Activated CD8-positive, alpha-beta memory T cell treated with anti-CD3 and anti-CD28 coated beads for 4 hours (primary cell): Measurements from ENCODE around the gene P2RY6.

Source experiments
- DNase-seq, 2 donors: peaks; one replicate each; pipeline ENCODE4 v3.0.0-alpha.2; 2020; ENCODE audit warnings: low read depth in 2 of 2

P2RY6 gene

DNA sequence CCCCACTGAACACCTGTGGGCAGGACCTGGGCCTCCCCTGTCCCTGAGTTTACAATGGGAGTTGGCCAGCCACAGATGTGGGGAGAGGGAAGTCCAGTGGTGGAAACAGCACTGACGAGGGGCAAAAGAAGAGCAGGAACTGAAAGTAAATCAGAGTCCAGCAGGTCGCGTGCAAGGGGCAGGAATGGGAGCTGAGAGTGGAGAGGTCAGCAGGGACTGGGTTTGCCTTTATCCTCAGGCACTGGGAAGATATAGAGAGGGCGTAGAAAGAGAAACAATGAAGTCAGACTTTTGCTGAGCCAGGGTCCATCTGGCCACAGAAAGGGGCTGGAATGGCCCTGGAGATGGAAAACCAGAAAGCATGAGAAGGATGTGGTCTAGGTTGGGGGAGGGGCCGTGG, 8.5 kb downstream of the P2RY6 start:
- DNase-seq = no peak

GRCh38 chr11:73281201-73281741, 9.1 kb downstream of the P2RY6 start:
- no peak for DNase-seq

DNA sequence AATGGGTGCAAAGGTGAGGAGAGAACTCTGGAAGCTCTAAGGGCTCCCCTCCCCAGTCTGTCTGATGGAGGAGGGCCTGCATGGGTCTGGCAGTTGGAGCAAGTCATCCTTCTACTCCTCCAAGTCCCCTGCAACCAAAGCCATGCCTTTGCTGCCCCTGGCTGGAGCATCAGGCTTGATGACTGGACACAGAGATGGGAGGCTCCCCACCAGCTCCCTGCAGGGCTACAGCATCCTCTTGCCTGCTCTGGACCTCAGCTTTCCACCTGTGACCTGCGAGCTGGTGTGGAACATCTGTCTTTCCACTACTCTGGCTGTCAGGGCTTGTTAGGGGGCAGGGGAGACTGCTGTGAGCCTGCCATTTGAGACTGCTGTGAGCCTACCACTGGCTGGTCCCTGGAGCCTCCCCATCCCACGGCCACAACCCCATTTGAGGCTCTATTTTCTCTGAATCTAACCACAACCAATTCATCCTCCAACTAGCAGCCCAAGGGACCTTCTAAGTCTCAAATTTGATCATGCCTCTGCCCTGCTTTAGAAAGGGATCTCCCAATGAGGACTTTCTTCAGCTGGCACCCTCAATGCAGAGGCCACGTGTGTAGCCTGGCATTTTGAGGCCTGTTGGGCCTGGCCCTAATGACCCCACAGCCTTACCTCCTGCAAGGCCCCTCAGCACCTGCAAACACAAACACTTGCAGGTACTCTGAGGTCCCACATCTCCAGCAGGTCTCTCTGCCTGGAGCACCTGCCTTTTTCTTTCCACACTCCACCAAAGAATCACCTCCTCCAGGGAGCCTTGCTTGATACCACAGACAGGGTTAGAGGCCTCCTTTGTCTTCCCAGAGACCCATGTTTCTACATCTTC, 9.9 kb downstream of the P2RY6 start:
- DNase-seq = no peak

- DNase-seq = no peak
Measured at GRCh38 chr11:73283276-73284000, 11.3 kb downstream of the P2RY6 start.

GRCh38 chr11:73284106-73284505, 12.0 kb downstream of the P2RY6 start:
- no peak for DNase-seq

DNA sequence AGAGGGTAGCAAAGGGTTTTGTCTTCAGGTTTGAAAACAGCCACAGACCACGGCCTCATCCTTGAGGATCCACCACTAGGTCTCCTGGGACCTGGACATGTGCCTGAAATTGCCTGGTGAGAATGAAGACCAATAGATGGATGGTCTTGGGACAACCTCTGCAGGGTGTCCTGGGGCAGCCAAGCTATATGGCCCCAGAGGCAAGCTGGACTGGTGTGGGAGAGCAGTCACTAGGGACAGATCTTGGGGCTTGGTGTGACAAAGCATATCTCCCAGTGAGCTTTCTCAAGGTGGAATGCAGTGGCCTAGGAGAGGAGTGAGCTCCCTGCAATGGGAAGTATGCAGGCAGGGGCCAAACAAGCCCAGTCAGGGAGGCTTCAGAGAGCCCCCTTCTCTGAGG, 13.6 kb downstream of the P2RY6 start:
- DNase-seq = no peak

DNA sequence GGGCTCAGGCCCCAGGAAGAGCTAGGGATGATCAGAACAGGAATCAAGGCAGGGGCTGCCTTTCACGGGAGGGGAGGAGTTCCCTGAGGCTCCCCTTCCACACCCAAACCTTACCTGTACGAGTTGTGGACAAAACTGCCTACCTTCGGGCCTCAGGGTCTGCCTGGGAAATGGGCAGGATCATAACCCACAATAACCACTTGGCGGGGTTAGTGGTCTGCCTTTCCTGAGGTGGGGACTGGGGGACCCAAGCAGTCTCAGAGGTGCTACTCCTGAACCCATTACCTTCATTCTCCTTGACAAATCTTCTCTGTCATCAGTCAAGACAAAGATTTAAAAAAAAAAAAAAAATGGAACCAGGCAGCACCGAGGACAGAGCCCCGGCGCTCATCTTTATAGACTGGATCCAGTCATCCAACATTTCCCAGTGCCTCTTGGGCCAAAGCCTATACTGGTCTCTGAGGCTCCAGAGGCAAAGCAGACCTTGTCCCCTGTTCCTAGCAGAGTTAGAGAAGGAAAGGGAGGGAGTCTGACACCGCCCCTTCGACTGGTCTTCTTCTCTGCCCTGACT, 14.2 kb downstream of the P2RY6 start:
- no peak for DNase-seq

GRCh38 chr11:73287400-73288101, 15.4 kb downstream of the P2RY6 start:
- DNase-seq = no peak

DNA sequence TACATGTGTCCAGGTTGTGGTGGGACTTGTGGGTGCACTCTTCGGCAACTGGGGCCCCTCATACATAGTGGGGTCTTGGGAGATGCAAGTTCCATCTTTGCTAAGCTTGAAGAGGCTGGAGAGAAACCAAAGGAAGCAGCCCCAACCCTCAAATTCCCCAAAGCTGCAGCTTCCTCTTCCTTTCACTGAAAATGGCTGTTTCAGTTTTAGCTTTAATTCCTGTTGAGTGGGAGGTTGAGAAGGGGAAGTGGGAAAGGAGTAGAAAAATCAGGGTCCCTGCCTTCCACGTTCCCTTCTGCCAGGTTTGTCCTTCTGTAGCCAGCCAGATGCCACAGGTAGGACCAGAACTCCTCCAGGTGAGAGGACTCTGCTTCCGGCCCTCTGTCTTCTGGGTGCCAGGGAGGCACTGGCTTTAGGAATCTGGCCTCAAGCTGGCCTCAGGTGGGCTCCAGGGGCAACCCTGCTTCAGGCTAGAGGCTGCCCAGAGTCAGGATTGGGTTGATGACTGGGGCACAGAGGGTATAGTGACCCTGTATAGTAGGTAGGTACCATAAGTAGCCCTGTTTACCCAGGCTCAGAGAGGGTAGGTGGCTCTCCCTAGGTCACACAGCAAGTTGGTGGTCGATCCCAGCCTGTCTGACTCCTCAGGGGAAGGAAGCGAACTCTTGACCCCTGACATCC, 16.2 kb downstream of the P2RY6 start:
- no peak for DNase-seq

DNA sequence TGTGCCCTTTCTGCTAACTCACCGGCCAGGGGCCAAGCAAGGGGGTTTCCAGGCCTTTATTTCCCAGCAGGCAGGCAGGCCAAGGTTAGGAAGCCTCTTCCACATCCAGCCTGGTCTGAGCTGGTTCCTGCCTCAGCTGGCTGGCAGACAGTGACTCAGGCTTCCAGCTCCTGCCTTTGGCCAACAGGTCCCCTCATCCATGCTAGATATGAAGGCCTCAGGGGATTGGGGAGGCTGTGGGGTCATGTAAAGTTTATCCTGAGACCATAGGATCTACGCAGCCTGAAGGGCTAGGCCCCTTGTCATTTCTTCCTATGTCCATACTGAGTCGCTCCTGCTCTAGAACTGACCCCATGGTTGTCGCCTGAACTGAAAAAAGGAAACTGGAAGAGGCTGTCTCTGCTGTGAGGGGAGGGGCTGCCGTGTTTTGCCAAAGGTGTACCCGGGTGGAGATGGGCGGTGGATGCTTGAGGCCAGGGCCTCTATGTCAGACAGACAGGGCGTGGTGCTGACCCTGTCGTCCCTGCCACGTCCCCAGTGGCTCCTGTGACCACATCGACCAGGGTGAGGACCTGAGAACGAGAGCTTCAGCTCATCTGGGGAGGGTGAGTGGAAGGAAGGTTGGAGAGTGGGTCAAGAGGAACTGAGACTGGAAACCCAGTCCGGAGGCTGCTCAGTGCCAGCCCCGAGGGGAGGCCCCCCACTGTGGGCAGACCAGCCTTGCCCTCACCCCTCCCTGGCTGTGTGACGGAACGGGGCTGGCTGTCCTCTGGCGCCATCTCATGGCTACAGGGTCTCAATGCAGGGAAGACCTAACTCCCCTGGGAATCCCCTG, 17.0 kb downstream of the P2RY6 start:
- no peak for DNase-seq

DNA sequence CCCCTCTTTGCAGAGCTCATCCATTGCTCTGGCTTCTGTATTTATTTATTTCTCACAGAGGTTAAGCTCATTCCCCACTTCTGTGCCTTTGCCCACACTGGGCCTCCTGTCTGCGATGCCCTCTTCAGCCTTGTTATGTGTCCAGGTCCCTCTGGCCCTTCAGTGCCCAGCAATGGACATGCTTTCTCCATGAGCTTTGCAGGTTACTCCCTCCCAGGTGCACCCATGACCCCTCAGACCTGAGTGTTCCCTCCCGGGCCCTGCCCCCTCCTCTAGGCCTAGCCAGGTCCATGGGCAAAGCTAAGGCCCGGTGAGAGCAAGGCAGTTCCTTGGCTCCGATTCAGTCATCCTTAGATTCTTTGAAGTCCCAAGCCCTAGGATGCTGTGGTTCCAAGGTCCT, 18.4 kb downstream of the P2RY6 start:
- no peak for DNase-seq

GRCh38 chr11:73291196-73291595, 19.1 kb downstream of the P2RY6 start:
- no peak for DNase-seq

- DNase-seq = no peak
Measured at GRCh38 chr11:73291781-73292524, 19.8 kb downstream of the P2RY6 start.

DNA sequence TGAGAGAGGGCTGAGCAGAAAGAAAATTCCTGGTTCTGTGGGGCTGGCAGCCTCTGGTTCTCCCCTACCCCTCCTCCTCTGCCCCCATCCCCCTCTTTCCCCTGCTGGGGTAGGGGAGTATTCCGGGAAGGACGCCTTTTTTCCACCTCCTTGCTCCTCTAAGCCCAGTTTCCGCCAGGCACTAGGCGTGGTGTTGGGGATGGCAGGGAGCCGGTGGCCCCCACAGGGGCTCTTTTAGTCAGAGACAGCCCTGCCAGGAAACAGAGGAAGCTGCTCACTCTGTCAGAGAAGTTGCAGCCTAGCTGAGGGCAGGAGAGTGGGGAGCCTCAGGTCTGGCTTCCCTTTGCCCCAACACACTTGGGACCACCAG, 20.4 kb downstream of the P2RY6 start:
- no peak for DNase-seq

GRCh38 chr11:73293356-73293936, 21.3 kb downstream of the P2RY6 start:
- DNase-seq = no peak

GRCh38 chr11:73294604-73295003, 22.5 kb downstream of the P2RY6 start:
- DNase-seq = no peak

- DNase-seq = peak; percentile 48 to 52
Measured at GRCh38 chr11:73295241-73295995, 23.3 kb downstream of the P2RY6 start.

DNA sequence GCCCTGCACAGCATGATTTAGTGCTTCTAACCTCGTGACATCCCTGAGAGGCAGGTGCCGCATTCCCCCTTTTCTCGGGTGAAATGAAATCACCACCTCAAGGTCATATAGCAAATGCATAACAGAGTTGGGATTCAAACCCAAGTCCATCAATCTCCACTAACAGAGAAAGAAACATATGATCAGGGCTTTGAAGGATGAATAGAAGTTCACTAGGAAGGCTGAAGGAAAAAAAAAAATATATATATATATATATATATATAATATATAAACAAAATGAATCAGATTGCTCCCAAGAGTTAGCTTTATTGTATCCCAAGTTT, 23.8 kb downstream of the P2RY6 start:
- DNase-seq = no peak
